Central memory CD8-positive, alpha-beta T cell (primary cell): ENCODE results near the gene C3.
"Not testable (repeated sequence)": the region's sequence is repeated elsewhere in the genome, so short reads cannot be mapped to it uniquely, and the experiment has no call there.

ENCODE experiments used
- ATAC-seq: fragments of 150-1000 bp; cut with Tn5 transposase; replicated peaks from 2 replicates; pipeline ENCODE4 v1.10.0; 2022; ENCODE audit warnings: mild to moderate bottlenecking, moderate FRiP score, moderate number of reproducible peaks; ENCODE audit not compliant: poor library complexity, severe bottlenecking; ENCODE audit errors: extremely low read depth
- DNase-seq, 2 donors: peaks; one replicate each; pipeline ENCODE4 v3.0.0; 2021; ENCODE audit warnings: low spot score in 2 of 2
- H3K27ac Mint-ChIP-seq: one replicate; pipeline ENCODE4 v1.8.0; 2022; ENCODE audit warnings: low read depth, mild to moderate bottlenecking, moderate library complexity, mixed read lengths
- H3K27me3 Mint-ChIP-seq: one replicate; pipeline ENCODE4 v1.8.0; 2022; ENCODE audit warnings: mixed read lengths
- H3K36me3 Mint-ChIP-seq: one replicate; pipeline ENCODE4 v1.8.0; 2022; ENCODE audit warnings: mild to moderate bottlenecking, moderate library complexity, mixed read lengths; ENCODE audit not compliant: insufficient read depth
- H3K4me1 Mint-ChIP-seq: one replicate; pipeline ENCODE4 v1.8.0; 2022; ENCODE audit warnings: mixed read lengths
- H3K4me3 Mint-ChIP-seq: one replicate; pipeline ENCODE4 v1.8.0; 2022; ENCODE audit warnings: mild to moderate bottlenecking, moderate library complexity, mixed read lengths
- H3K9me3 Mint-ChIP-seq: one replicate; pipeline ENCODE4 v1.8.0; 2022; ENCODE audit warnings: mixed read lengths

Gene C3

DNA sequence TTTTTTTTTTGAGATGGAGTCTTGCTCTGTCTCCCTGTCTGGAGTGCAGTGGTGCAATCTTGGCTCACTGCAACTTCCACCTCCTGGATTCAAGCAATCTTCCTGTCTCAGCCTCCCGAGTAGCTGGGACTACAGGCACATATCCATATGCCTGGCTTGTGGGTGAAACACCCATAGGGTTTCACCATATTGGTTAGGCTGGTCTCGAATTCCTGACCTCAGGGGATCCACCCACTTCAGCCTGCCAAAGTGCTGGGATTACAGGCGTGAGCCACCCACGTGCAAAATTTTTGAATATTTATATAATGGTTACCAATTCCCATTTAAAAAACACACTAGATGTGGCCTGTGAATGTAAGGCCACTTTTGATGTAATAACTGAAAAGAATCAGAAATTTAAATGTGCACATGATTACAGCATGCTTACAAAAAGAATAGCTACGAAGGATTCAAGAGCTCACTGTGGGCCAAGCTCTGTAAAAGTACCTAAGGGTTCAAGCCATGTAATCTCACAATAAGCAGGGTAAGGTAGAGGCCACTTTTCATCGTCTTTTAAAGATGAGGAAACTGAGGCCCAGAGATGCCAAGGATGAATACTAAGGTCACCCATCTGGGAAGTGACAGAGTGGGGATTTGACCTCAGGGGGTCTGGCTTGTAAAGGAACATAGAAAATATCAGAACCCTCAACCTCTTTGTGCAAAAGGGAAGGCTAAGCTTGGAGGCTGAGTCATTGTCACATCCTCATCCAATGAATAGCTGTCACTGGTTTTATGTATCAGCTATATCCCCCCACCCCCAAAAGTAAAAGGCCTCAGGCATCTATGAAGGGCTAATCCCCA, 68.3 kb downstream of the C3 start:
- Mint-ChIP-seq H3K27me3 (no peaks in the 10 kb centered on the region), H3K4me1 (peaks cover 43% of the 10 kb centered on the region)

GRCh38 chr19:6649185-6649584, 71.3 kb downstream of the C3 start:
- no peak for DNase-seq
- no peak overlapping the region for H3K27ac Mint-ChIP-seq
- no peak overlapping the region for H3K4me3 Mint-ChIP-seq
- H3K4me1 Mint-ChIP-seq, result peaks cover 44% of the 10 kb centered on the region
- H3K27me3 Mint-ChIP-seq, result no peaks in the 10 kb centered on the region
- no peak for ATAC-seq
- no peaks in the 10 kb centered on the region for H3K9me3 Mint-ChIP-seq
- no peaks in the 10 kb centered on the region for H3K36me3 Mint-ChIP-seq

More for the DNA sequence above, 68.3 kb downstream of the C3 start:
- ATAC-seq (no peak), DNase-seq (no peak)
- Mint-ChIP-seq H3K4me3 (no peak overlapping the region), H3K27ac (no peak overlapping the region), H3K36me3 (peaks cover 1% of the 10 kb centered on the region), H3K9me3 (no peaks in the 10 kb centered on the region)

DNA sequence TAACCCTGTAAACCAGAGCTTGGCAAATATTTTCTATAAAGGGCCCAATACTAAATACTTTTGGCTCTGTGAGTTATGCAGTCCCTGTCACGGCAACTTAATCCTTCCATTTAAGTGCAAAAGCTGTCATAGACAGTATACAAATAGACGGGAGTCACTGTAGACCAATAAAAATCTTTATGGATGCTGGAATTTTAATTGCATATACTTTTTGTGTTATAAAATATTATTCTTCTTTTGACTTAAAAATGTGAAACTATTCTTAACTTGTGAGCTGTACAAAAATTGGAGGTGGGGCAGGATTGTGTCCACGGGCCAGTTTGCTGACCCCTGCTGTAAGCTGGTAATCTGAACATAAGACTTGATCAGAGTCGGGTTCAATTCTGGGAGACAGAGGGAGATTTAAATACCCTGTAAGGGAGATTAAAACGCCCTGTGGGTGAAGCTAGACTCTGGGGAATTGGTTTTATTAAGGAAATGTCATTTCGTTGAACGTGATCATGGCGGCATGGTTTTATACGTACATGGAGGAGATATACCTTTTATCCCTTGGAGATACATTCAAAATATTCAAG, 72.2 kb downstream of the C3 start:
- Mint-ChIP-seq H3K4me3 (no peak overlapping the region), H3K27me3 (no peaks in the 10 kb centered on the region), H3K36me3 (no peaks in the 10 kb centered on the region), H3K27ac (no peak overlapping the region), H3K4me1 (peaks cover 43% of the 10 kb centered on the region), H3K9me3 (no peaks in the 10 kb centered on the region)
- ATAC-seq (no peak), DNase-seq (no peak)

DNA sequence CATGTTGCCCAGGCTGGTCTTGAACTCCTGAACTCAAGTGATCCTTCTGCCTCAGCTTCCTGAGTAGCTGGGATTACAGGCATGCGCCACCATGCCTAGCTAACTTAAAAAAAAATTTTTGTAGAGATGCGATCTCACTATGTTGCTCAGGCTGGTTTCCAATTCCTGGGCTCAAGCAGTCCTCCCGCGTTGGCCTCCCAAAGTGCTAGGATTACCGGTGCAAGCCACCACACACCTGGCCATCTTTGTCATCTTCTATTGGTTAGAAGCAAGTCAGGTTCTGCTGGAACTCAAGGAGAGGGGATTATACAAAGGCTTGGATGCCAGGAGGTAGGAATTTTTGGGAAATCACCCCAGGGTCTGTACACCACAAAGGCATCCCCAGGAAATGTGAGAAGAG, 75.7 kb downstream of the C3 start:
- H3K4me1 Mint-ChIP-seq, result peaks cover 39% of the 10 kb centered on the region
- H3K4me3 Mint-ChIP-seq, result no peak overlapping the region
- H3K36me3 Mint-ChIP-seq, result peaks cover 3% of the 10 kb centered on the region
- no peaks in the 10 kb centered on the region for H3K9me3 Mint-ChIP-seq
- ATAC-seq (no peak), DNase-seq (no peak)
- H3K27me3 Mint-ChIP-seq, result no peaks in the 10 kb centered on the region
- H3K27ac Mint-ChIP-seq, result no peak overlapping the region

DNA sequence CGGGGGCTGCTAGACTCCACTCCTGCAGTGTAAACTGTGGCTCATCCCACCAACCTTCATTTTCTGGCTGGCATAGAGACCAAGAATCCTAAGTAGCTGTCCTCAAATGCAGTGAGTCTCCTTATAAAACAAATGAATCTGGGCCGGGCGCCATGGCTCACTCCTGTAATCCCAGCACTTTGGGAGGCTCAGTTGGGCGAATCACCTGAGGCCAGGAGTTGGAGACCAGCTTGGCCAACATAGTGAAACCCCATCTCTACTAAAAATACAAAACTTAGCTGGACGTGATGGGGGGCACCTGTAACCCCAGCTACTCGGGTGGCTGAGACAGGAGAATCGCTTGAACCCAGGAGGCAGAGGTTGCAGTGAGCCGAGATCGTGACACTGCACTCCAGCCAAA, 80.1 kb downstream of the C3 start:
- not testable (repeated sequence) for H3K9me3 Mint-ChIP-seq, H3K4me3 Mint-ChIP-seq, H3K36me3 Mint-ChIP-seq, ATAC-seq, H3K27me3 Mint-ChIP-seq, H3K27ac Mint-ChIP-seq, DNase-seq
- H3K4me1 Mint-ChIP-seq, result peaks cover 38% of the 10 kb centered on the region

DNA sequence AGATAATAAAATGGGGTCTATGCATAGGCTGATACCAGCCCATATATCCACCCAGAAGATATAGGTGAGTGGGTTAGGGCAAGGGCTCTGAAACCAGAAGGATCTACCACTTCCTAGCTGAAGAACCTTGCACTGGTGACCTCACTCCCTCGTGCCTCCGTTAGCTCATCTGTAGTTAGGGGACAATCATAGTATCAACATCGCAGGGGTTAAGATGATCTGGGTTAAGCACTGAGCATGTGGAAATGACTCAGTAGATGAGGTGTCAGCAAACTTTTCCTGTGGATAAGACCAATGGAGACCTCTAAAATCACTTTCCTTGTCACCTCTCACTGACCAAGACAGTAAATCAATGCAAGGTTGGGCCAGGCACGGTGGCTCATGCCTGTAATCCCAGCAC, 81.0 kb downstream of the C3 start:
- peak; percentile 40 for ATAC-seq
- H3K9me3 Mint-ChIP-seq, result no peaks in the 10 kb centered on the region
- no peak for DNase-seq
- no peaks in the 10 kb centered on the region for H3K27me3 Mint-ChIP-seq
- no peak overlapping the region for H3K4me3 Mint-ChIP-seq
- peaks cover 34% of the 10 kb centered on the region for H3K4me1 Mint-ChIP-seq
- H3K36me3 Mint-ChIP-seq, result peaks cover 4% of the 10 kb centered on the region
- no peak overlapping the region for H3K27ac Mint-ChIP-seq

DNA sequence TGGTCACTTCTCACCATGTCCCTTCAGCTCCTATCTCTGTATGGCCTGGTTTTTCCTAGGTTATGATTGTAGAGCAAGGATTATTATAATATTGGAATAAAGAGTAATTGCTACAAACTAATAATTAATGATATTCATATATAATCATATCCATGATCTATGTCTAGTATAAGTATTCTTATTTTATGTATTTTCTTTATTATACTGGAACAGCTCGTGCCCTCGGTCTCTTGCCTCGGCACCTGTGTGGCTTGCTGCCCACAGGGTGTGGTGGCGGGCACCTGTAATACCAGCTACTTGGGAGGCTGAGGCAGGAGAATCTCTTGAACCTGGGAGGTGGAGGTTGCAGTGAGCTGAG, 87.0 kb downstream of the C3 start:
- Mint-ChIP-seq H3K4me1 (peaks cover 17% of the 10 kb centered on the region), H3K27ac (peak overlapping the region; percentile 52)
- ATAC-seq, H3K36me3 Mint-ChIP-seq, H3K4me3 Mint-ChIP-seq, H3K9me3 Mint-ChIP-seq, H3K27me3 Mint-ChIP-seq, DNase-seq: not testable (repeated sequence)

DNA sequence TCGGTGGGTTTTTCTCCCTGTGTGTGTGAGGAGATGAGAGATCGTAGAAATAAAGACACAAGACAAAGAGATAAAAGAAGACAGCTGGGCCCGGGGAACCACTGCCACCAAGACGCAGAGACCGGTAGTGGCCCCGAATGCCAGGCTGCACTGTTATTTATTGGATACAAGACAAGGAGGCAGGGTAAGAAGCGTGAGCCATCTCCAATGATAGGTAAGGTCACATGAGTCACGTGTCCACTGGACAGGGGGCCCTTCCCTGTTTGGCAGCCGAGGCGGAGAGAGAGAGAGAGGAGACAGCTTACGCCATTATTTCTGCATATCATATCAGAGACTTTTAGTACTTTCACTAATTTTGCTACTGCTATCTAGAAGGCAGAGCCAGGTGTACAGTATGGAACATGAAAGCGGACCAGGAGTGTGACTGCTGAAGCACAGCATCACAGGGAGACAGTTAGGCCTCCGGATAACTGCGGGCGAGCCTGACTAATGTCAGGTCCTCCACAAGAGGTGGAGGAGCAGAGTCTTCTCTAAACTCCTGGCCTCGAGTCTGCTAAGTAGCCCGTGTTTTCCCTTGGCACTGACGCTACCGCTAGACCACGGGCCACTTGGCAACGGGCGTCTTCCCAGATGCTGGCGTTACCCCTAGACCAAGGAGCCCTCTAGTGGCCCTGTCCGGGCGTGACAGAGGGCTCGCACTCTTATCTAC, 87.5 kb downstream of the C3 start:
- H3K27ac Mint-ChIP-seq, result peak overlapping the region; percentile 52
- peaks cover 13% of the 10 kb centered on the region for H3K4me1 Mint-ChIP-seq
- not testable (repeated sequence) for ATAC-seq, H3K27me3 Mint-ChIP-seq, H3K9me3 Mint-ChIP-seq, DNase-seq, H3K36me3 Mint-ChIP-seq, H3K4me3 Mint-ChIP-seq

- ATAC-seq (peak; percentile 54), DNase-seq (peak; percentile 65 to 78)
- H3K4me3 Mint-ChIP-seq, result no peak overlapping the region
- no peaks in the 10 kb centered on the region for H3K27me3 Mint-ChIP-seq
- no peaks in the 10 kb centered on the region for H3K9me3 Mint-ChIP-seq
- H3K4me1 Mint-ChIP-seq, result peaks cover 13% of the 10 kb centered on the region
- peak overlapping the region; percentile 52 for H3K27ac Mint-ChIP-seq
- H3K36me3 Mint-ChIP-seq, result peaks cover 1% of the 10 kb centered on the region
Measured at GRCh38 chr19:6632002-6632621, 88.3 kb downstream of the C3 start.
